Activated naive CD4-positive, alpha-beta T cell treated with anti-CD3 and anti-CD28 coated beads, Interleukin-2, amount 50 U/mL, for 72 hours (primary cell): Measurements from ENCODE around the gene CHID1. TPM values are rescaled to one million over a fixed set of nuclear protein-coding genes. Genes with fewer than 3 reads are reported as not detected.

ENCODE experiments used
- ATAC-seq, 2 donors: fragments of 150-1000 bp; cut with Tn5 transposase; 2 replicates each; pipeline ENCODE4 v1.10.0; 2021; ENCODE audit warnings: mild to moderate bottlenecking in 2 of 2, moderate library complexity in 2 of 2
- DNase-seq, 2 donors: peaks; one replicate each; pipeline ENCODE4 v3.0.0; 2021 to 2022; ENCODE audit warnings: low spot score in 2 of 2
- H3K27ac Mint-ChIP-seq, 2 donors: one replicate each; pipeline ENCODE4 v1.8.0; 2022; ENCODE audit warnings: mild to moderate bottlenecking in 2 of 2, mixed read lengths in 2 of 2
- H3K36me3 Mint-ChIP-seq, 2 donors: one replicate each; pipeline ENCODE4 v1.8.0; 2022; ENCODE audit warnings: mixed read lengths in 2 of 2
- H3K9me3 Mint-ChIP-seq, 2 donors: one replicate each; pipeline ENCODE4 v1.8.0; 2022; ENCODE audit warnings: mixed read lengths in 2 of 2
- total RNA-seq, 2 donors: library from RNA; stranded (reverse); gene quantifications; one replicate each; pipeline ENCODE4 v1.2.3, GENCODE V29; 2022

CHID1 gene
- total RNA-seq, 2 donors from 2014 or later, result 49.1 to 62.6 TPM

- H3K27ac Mint-ChIP-seq, result no peak overlapping the region
- no peaks in the 10 kb centered on the region for H3K36me3 Mint-ChIP-seq
- H3K9me3 Mint-ChIP-seq, result no peaks in the 10 kb centered on the region
- no peak for DNase-seq
- no peak for ATAC-seq
Measured at GRCh38 chr11:831118-831864, 79.3 kb downstream of the CHID1 start.

GRCh38 chr11:830295-831117, 80.1 kb downstream of the CHID1 start:
- no peaks in the 10 kb centered on the region for H3K9me3 Mint-ChIP-seq
- H3K27ac Mint-ChIP-seq, result no peak overlapping the region
- peaks cover 0 to under 1% of the 10 kb centered on the region in 2 donors for H3K36me3 Mint-ChIP-seq
- DNase-seq, result peak in 1 of 2 donors; percentile 77
- ATAC-seq, result peak in 1 of 2 donors; percentile 65

GRCh38 chr11:829847-830294, 80.7 kb downstream of the CHID1 start:
- Mint-ChIP-seq H3K9me3 (no peaks in the 10 kb centered on the region), H3K36me3 (peaks cover 4 to 7% of the 10 kb centered on the region in 2 donors), H3K27ac (no peak overlapping the region)
- ATAC-seq (peak in 1 of 2 donors; percentile 10), DNase-seq (no peak)

- DNase-seq (no peak), ATAC-seq (no peak)
- Mint-ChIP-seq H3K9me3 (no peaks in the 10 kb centered on the region), H3K36me3 (peaks cover 5 to 7% of the 10 kb centered on the region in 2 donors), H3K27ac (no peak overlapping the region)
Measured at GRCh38 chr11:829176-829846, 81.3 kb downstream of the CHID1 start.

- Mint-ChIP-seq H3K9me3 (no peaks in the 10 kb centered on the region), H3K27ac (no peak overlapping the region), H3K36me3 (peaks cover 5 to 7% of the 10 kb centered on the region in 2 donors)
- no peak for DNase-seq
- no peak for ATAC-seq
Measured at GRCh38 chr11:828506-829175, 82.0 kb downstream of the CHID1 start.

- Mint-ChIP-seq H3K27ac (no peak within 1 kb of the TSS), H3K9me3 (no peaks in the 10 kb centered on the region), H3K36me3 (peaks cover 5 to 7% of the 10 kb centered on the region in 2 donors)
- ATAC-seq (no peak), DNase-seq (no peak)
Measured at GRCh38 chr11:827897-828192, 82.8 kb downstream of the CHID1 start, which contains the start of gene CRACR2B. CRACR2B (plus strand) TSS chr11:827919; CDS start chr11:828608, 689 bp downstream.

- peak; percentile 4 to 49 for ATAC-seq
- no peak for DNase-seq
Measured at GRCh38 chr11:827146-827896, 83.3 kb downstream of the CHID1 start.

GRCh38 chr11:826836-827145, 83.8 kb downstream of the CHID1 start:
- ATAC-seq, result peak; percentile 1 to 17
- H3K9me3 Mint-ChIP-seq, result no peaks in the 10 kb centered on the region
- no peak for DNase-seq
- peaks cover 5 to 7% of the 10 kb centered on the region in 2 donors for H3K36me3 Mint-ChIP-seq
- H3K27ac Mint-ChIP-seq, result no peak overlapping the region

More at GRCh38 chr11:827146-827896, 83.3 kb downstream of the CHID1 start:
- H3K27ac Mint-ChIP-seq, result no peak overlapping the region
- peaks cover 5 to 7% of the 10 kb centered on the region in 2 donors for H3K36me3 Mint-ChIP-seq
- H3K9me3 Mint-ChIP-seq, result no peaks in the 10 kb centered on the region

GRCh38 chr11:826227-826621, 84.4 kb downstream of the CHID1 start:
- ATAC-seq (no peak), DNase-seq (no peak)
- Mint-ChIP-seq H3K27ac (no peak overlapping the region), H3K9me3 (no peaks in the 10 kb centered on the region), H3K36me3 (peaks cover 5 to 7% of the 10 kb centered on the region in 2 donors)

GRCh38 chr11:825366-826226, 85.0 kb downstream of the CHID1 start:
- Mint-ChIP-seq H3K9me3 (no peaks in the 10 kb centered on the region), H3K27ac (no peak overlapping the region), H3K36me3 (peaks cover 5 to 7% of the 10 kb centered on the region in 2 donors)
- DNase-seq (no peak), ATAC-seq (no peak)

GRCh38 chr11:824942-825341, 85.7 kb downstream of the CHID1 start:
- Mint-ChIP-seq H3K27ac (no peak overlapping the region), H3K9me3 (no peaks in the 10 kb centered on the region), H3K36me3 (peaks cover 5 to 7% of the 10 kb centered on the region in 2 donors)
- no peak for ATAC-seq
- DNase-seq, result no peak

- Mint-ChIP-seq H3K9me3 (no peaks in the 10 kb centered on the region), H3K36me3 (peaks cover 5 to 7% of the 10 kb centered on the region in 2 donors), H3K27ac (no peak overlapping the region)
- DNase-seq, result no peak
- ATAC-seq, result no peak
Measured at GRCh38 chr11:824292-824880, 86.2 kb downstream of the CHID1 start.

- DNase-seq (no peak), ATAC-seq (no peak)
- no peaks in the 10 kb centered on the region for H3K9me3 Mint-ChIP-seq
Measured at GRCh38 chr11:823441-824291, 86.9 kb downstream of the CHID1 start.

More at GRCh38 chr11:823441-824291, 86.9 kb downstream of the CHID1 start:
- Mint-ChIP-seq H3K27ac (no peak overlapping the region), H3K36me3 (peaks cover 5 to 7% of the 10 kb centered on the region in 2 donors)
